Measurements from ENCODE around the gene TCEANC.

TCEANC gene

DNA sequence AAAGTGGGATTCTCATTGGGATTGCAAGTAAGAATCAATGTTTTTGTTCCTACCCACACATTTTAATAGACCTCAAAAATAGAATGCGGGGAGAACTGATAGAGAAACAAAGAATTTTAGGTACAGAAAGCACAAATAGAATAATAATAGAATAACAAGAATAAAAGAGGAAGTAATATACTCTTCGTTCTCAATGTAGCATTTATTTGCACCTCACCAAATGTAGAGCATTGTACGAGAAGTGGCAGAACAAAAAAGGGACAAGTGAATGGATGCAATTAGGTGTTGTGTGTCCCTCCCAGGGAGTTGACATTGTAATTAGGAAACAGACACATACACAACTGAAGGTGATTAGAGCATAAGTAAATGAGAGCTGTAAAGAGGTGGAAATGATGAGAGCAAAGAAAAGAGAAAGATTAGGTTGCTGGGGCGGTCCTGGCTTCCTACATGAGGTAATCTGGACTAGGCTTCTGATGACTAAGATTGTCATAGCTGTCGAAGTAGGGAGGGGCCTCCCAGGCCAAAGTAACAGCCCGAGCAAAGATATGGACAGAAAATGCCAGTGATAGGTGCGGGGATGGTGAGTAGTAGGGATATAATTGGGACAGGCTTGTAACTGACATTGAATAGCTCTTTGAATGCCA lies 46.4 kb downstream of the TCEANC start:
- Histone ChIP-seq H3K36me3 (ENCODE audit: insufficient read depth, low read length) (no peaks in the 10 kb centered on the region; the same call in 1 of the 2 replicates), H3K27ac (no peak overlapping the region), H3K9me3 (ENCODE audit: low read depth, low read length) (no peaks in the 10 kb centered on the region), H3K9ac (ENCODE audit: insufficient read length) (no peak overlapping the region), H3K4me3 (no peak overlapping the region)
- TF ChIP-seq EZH2 (IDR thresholded peaks at IDR 0.05) (no peak), FOXP2 (optimal IDR thresholded peaks at IDR 0.05; ENCODE audit: control extremely low read depth, extremely low read length, insufficient read depth) (no peak), POLR2AphosphoS5 (IDR thresholded peaks at IDR 0.05; ENCODE audit: borderline replicate concordance, low read depth, low read length) (no peak)
- DNase-seq (ENCODE audit: low read depth, low spot score), result no peak

DNA sequence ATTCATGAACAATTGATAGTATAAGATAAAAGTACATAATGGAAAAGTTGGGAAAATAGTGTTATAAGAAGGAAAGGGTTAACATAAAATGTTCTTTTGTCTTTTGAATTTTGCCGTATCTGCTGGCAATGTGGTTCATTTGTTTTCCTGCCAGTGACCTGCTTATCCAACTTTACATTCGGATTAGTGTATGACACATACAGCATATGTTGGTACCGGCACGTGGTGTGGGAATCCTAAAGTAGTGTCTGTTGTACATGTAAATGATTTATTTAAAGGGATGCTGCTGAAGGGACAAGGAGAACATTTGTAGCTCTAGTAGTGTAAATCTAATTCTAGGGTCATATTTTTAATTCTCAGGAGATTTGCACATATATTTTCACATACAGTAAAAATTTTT lies 47.4 kb downstream of the TCEANC start:
- H3K4me3 ChIP-seq, result no peak overlapping the region
- no peak for TF ChIP-seq EZH2 (IDR thresholded peaks at IDR 0.05)
- TF ChIP-seq POLR2AphosphoS5 (IDR thresholded peaks at IDR 0.05; ENCODE audit: borderline replicate concordance, low read depth, low read length), result no peak
- TF ChIP-seq FOXP2 (optimal IDR thresholded peaks at IDR 0.05; ENCODE audit: control extremely low read depth, extremely low read length, insufficient read depth), result no peak
- no peaks in the 10 kb centered on the region for H3K9me3 ChIP-seq (ENCODE audit: low read depth, low read length)
- no peak overlapping the region for H3K9ac ChIP-seq (ENCODE audit: insufficient read length)
- no peaks in the 10 kb centered on the region; the same call in 1 of the 2 replicates for H3K36me3 ChIP-seq (ENCODE audit: insufficient read depth, low read length)
- DNase-seq (ENCODE audit: low read depth, low spot score), result no peak
- no peak overlapping the region for H3K27ac ChIP-seq

DNA sequence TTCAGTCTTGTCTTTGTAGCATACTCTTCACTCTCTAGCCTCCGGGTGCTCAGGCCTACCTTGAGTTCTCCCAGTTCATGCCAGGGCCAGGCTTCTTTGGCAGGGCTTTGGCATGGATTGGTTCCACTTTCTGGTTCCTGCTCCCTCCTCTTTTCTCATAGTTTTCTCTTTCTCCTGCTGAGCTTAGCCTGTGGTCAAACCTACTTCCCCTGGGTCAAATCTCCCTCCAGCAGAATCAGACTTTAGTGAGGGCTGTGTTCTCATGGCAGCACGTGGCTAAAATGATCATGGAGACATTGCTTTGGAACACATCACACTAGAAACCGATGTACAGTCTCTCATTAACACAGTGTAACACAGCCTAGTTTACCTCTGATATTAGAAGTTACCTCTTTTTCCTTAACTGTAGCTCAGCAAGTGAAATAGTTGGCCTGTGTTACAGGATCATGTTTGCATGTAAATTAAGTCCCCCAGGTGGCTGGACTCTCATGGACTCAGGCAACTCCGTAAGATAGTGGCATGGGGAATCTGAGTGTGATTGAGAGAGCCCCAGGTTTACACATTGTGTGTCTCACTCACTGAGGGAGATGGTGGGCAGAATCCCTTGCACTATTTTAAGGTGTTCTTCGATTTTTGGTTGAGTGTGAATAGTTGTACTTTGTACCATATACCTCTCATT lies 49.3 kb downstream of the TCEANC start:
- TF ChIP-seq EZH2 (IDR thresholded peaks at IDR 0.05) (no peak), FOXP2 (optimal IDR thresholded peaks at IDR 0.05; ENCODE audit: control extremely low read depth, extremely low read length, insufficient read depth) (no peak)

DNA sequence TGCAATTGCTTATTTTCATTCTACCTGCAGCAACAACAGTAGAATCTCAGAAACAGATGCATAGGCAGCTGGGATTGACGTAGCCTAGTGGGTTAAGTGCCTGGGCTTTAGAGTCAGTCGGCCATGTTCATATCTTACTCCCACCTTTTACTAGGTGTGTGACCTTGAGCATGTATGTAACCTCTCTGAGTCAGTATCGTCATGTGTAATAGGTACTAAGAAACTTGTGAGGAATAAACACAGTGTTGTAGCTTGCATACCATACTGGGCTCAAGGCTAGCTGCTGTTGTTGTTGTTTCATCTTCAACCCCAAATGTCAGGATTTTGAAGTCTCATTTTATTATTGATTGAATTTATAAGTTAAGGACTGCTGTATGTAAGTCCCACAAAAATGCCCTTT lies 50.2 kb downstream of the TCEANC start:
- no peak overlapping the region for H3K4me3 ChIP-seq
- H3K36me3 ChIP-seq (ENCODE audit: insufficient read depth, low read length), result peaks cover 8% of the 10 kb centered on the region; the same call in 1 of the 2 replicates
- no peak overlapping the region for H3K27ac ChIP-seq
- no peak for DNase-seq (ENCODE audit: low read depth, low spot score)
- H3K9me3 ChIP-seq (ENCODE audit: low read depth, low read length), result no peaks in the 10 kb centered on the region
- TF ChIP-seq FOXP2 (optimal IDR thresholded peaks at IDR 0.05; ENCODE audit: control extremely low read depth, extremely low read length, insufficient read depth) (no peak), POLR2AphosphoS5 (IDR thresholded peaks at IDR 0.05; ENCODE audit: borderline replicate concordance, low read depth, low read length) (no peak), EZH2 (IDR thresholded peaks at IDR 0.05) (no peak)
- no peak overlapping the region for H3K9ac ChIP-seq (ENCODE audit: insufficient read length)

More for the DNA sequence above, 49.3 kb downstream of the TCEANC start:
- Histone ChIP-seq H3K9me3 (ENCODE audit: low read depth, low read length) (no peaks in the 10 kb centered on the region), H3K27ac (no peak overlapping the region), H3K4me3 (no peak overlapping the region), H3K9ac (ENCODE audit: insufficient read length) (no peak overlapping the region), H3K36me3 (ENCODE audit: insufficient read depth, low read length) (peaks cover 3% of the 10 kb centered on the region; the same call in 1 of the 2 replicates)
- no peak for DNase-seq (ENCODE audit: low read depth, low spot score)

DNA sequence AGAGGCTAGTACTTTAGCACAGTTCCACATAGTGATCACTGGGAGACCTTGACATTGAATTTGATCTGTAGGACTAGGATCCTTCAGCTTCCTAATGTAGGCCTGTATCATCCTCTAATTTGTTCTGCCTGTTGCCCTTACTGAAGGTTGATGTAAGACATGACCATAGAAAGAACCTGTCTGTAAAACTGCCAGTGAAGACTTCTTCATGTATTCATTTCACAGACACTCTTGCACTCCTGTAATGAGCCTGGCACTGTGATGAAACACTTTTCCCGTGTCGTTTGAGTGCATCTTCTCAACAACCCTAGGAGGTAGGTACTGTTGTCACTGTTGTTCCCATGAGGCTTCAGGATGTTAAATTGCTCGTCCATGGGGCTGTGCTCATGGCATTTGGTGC lies 50.6 kb downstream of the TCEANC start:
- no peak for DNase-seq (ENCODE audit: low read depth, low spot score)
- H3K9ac ChIP-seq (ENCODE audit: insufficient read length), result no peak overlapping the region
- TF ChIP-seq POLR2AphosphoS5 (IDR thresholded peaks at IDR 0.05; ENCODE audit: borderline replicate concordance, low read depth, low read length) (no peak), FOXP2 (optimal IDR thresholded peaks at IDR 0.05; ENCODE audit: control extremely low read depth, extremely low read length, insufficient read depth) (no peak), EZH2 (IDR thresholded peaks at IDR 0.05) (no peak)
- peaks cover 9% of the 10 kb centered on the region for H3K36me3 ChIP-seq (ENCODE audit: insufficient read depth, low read length)
- no peak overlapping the region for H3K27ac ChIP-seq
- no peaks in the 10 kb centered on the region for H3K9me3 ChIP-seq (ENCODE audit: low read depth, low read length)
- H3K4me3 ChIP-seq, result no peak overlapping the region

DNA sequence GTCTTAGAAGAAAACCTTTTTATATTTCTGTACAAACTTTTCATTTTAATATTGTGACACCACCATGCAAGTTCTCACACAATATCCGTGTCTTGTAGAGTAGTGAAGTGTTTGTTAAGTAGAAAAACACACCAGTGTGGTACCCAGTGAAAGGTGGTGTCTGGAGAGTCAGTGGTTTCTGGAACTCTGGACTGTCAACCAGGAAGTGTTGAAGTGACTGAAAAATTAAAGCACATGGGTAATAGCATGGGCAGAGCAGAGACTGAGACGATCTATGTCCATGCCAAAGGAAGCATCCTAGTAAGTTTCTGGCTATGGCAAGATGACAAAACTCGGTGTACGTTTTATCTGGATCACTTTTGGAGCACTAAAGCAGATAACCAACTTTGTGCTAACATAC lies 58.2 kb downstream of the TCEANC start:
- H3K4me3 ChIP-seq, result no peak overlapping the region
- no peak overlapping the region for H3K9ac ChIP-seq (ENCODE audit: insufficient read length)
- no peak overlapping the region for H3K27ac ChIP-seq
- TF ChIP-seq EZH2 (IDR thresholded peaks at IDR 0.05), result no peak
- no peak for DNase-seq (ENCODE audit: low read depth, low spot score)
- H3K9me3 ChIP-seq (ENCODE audit: low read depth, low read length), result no peaks in the 10 kb centered on the region
- H3K36me3 ChIP-seq (ENCODE audit: insufficient read depth, low read length), result peaks cover 61% of the 10 kb centered on the region

Measured in SK-N-MC (cell line).